Gastrocnemius medialis (tissue), 4 donors: Measurements from ENCODE around the gene ARHGEF17. TPM values are rescaled to one million over a fixed set of nuclear protein-coding genes. Genes with fewer than 3 reads are reported as not detected.

Experiments used
- ATAC-seq, 2 donors: fragments of 150-250 bp; one replicate each; pipeline ENCODE4 v1.9.1; 2016
- DNase-seq, 2 donors: peaks; one replicate each; pipeline ENCODE4 v3.0.0-alpha.2; 2019
- H3K27ac ChIP-seq, 4 donors: fragments of 200-600 bp; sonication (generic); 1 replicate in 1 of 4; 2 replicates in 3 of 4; pipeline ENCODE4 v1.5.1; 2016 to 2018; ENCODE audit warnings: mild to moderate bottlenecking in 2 of 4, moderate library complexity in 1 of 4
- H3K27me3 ChIP-seq, 3 donors: fragments of 200-600 bp; sonication (generic) in 2 of 3; 1 replicate in 1 of 3; 2 replicates in 2 of 3; pipeline versions ENCODE4 v1.5.1 to v1.6.0; 2016 to 2019; ENCODE audit warnings: mild to moderate bottlenecking in 1 of 3, moderate library complexity in 1 of 3
- H3K36me3 ChIP-seq, 2 donors: fragments of 200-600 bp; sonication (generic) in 1 of 2; one replicate each; pipeline ENCODE4 v1.5.1; 2017 to 2018
- H3K4me1 ChIP-seq, 2 donors: fragments of 200-600 bp; sonication (generic) in 1 of 2; one replicate each; pipeline ENCODE4 v1.5.1; 2016 to 2017; ENCODE audit warnings: mild to moderate bottlenecking in 2 of 2
- H3K4me3 ChIP-seq, 4 donors: fragments of 200-600 bp; sonication (generic) in 3 of 4; 1 replicate in 1 of 4; 2 replicates in 3 of 4; pipeline ENCODE4 v1.5.1; 2016 to 2019; ENCODE audit warnings: mild to moderate bottlenecking in 2 of 4
- H3K9me3 ChIP-seq, 3 donors: fragments of 200-600 bp; sonication (generic) in 2 of 3; 1 replicate in 1 of 3; 2 replicates in 2 of 3; pipeline ENCODE4 v1.5.1; 2016 to 2019
- POLR2A ChIP-seq, 2 donors: fragments of 450-650 bp; IDR thresholded peaks; one replicate each; pipeline ENCODE4 v1.6.1; 2017; ENCODE audit warnings: antibody characterized with exemption in 2 of 2, mild to moderate bottlenecking in 2 of 2, moderate library complexity in 2 of 2
- in situ Hi-C, 4 donors: fragments of 200-750 bp; cut with MboI; loops; one replicate each; pipeline versions ENCODE4 v1.15.0 to v1.8.0; 2017; ENCODE audit warnings: low sequenced_read_pairs in 4 of 4
- intact Hi-C: fragments of 100-400 bp; cut with DNase I; formaldehyde crosslinking; loops from one replicate; pipeline ENCODE4 v1.15.1; 2023; ENCODE audit warnings: low total_unique reads
- total RNA-seq, 4 donors: library from RNA; depleted of rRNA; stranded (reverse); fragments of >200 nt; gene quantifications; one replicate each; pipeline versions ENCODE4 v1.1.0 to v1.2.3, GENCODE V29; 2016
- TF ChIP-seq, protein P1 (sequence below), 5 experiments: fragments of 450-650 bp in 3 of 5; fragments of 200-600 bp in 2 of 5; sonication (generic) in 2 of 5; IDR thresholded peaks in 4 of 5; conservative IDR thresholded peaks in 1 of 5; 1 replicate in 4 of 5; 2 replicates in 1 of 5; pipeline ENCODE4 v1.5.1; 2016 to 2019; ENCODE audit warnings: antibody characterized with exemption in 5 of 5, mild to moderate bottlenecking in 3 of 5, moderate library complexity in 3 of 5

The ARHGEF17 gene
- total RNA-seq, 4 donors from 2014 or later, result 8.9 to 16.9 (median 13.9) TPM

DNA sequence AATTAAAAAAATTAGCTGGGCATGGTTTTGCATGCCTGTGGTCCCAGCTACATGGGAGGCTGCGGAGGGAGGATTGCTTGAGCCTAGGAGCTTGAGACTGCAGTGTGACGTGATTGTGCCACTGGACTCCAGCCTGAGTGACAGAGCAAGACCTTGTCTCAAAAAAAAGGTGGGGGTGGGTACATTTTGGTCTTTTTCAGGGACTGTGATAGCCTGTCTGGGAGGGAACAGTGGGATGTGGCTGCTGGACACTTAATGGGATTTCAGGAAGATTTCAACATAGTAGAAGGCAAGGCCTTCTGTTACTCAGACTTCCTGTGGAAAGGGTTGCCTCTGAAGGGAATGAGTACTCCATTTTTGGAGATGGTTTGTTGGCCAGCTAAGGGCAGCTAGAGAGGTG is 108.7 kb downstream of the ARHGEF17 start:
- in situ Hi-C loops (no loop called here), intact Hi-C loops (no loop called here)
- H3K9me3 ChIP-seq, result no peaks in the 10 kb centered on the region
- peak overlapping the region in 1 of 4 donors; percentile 61 for H3K27ac ChIP-seq
- no peak for TF ChIP-seq POLR2A (IDR thresholded peaks at IDR 0.05)
- TF ChIP-seq, protein P1, sequence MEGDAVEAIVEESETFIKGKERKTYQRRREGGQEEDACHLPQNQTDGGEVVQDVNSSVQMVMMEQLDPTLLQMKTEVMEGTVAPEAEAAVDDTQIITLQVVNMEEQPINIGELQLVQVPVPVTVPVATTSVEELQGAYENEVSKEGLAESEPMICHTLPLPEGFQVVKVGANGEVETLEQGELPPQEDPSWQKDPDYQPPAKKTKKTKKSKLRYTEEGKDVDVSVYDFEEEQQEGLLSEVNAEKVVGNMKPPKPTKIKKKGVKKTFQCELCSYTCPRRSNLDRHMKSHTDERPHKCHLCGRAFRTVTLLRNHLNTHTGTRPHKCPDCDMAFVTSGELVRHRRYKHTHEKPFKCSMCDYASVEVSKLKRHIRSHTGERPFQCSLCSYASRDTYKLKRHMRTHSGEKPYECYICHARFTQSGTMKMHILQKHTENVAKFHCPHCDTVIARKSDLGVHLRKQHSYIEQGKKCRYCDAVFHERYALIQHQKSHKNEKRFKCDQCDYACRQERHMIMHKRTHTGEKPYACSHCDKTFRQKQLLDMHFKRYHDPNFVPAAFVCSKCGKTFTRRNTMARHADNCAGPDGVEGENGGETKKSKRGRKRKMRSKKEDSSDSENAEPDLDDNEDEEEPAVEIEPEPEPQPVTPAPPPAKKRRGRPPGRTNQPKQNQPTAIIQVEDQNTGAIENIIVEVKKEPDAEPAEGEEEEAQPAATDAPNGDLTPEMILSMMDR (IDR thresholded peaks at IDR 0.05 in 4 of 5, conservative IDR thresholded peaks at IDR 0.05 in 1 of 5), result no peak
- ATAC-seq, result no peak
- H3K36me3 ChIP-seq, result peaks cover 0 to 8% of the 10 kb centered on the region in 2 donors
- DNase-seq, result no peak
- H3K4me1 ChIP-seq, result peaks cover 22 to 41% of the 10 kb centered on the region in 2 donors
- H3K4me3 ChIP-seq, result no peak overlapping the region
- H3K27me3 ChIP-seq, result no peaks in the 10 kb centered on the region

Other genes starting within 250 kb of the ARHGEF17 start
- gene FCHSD2, start 166.0 kb upstream of the ARHGEF17 start, total RNA-seq, result 1 to 10 TPM; 5.6 to 10.0 (median 8.0) TPM
- 10 to 100 TPM; 21.8 to 52.6 (median 44.5) TPM for gene P2RY2, start 90.0 kb upstream of the ARHGEF17 start, total RNA-seq
- gene P2RY6, start 35.9 kb upstream of the ARHGEF17 start, total RNA-seq, result 1 to 10 TPM in 2 of 4 donors, under 1 TPM in 1, not detected in 1; 0.78 to 2.8 (median 1.1) TPM
- 10 to 100 TPM; 18.5 to 63.5 (median 36.7) TPM for gene RELT, start 68.1 kb downstream of the ARHGEF17 start, total RNA-seq